ENCODE measurements around the gene SLC10A1. TPM values are rescaled to one million over a fixed set of nuclear protein-coding genes. Genes with fewer than 3 reads are reported as not detected.

The SLC10A1 gene
- total and polyA plus RNA-seq, 2 of the 8 experiments (the other 6 are each of a cell fraction or from before 2014, with no cell fraction given): not detected

DNA sequence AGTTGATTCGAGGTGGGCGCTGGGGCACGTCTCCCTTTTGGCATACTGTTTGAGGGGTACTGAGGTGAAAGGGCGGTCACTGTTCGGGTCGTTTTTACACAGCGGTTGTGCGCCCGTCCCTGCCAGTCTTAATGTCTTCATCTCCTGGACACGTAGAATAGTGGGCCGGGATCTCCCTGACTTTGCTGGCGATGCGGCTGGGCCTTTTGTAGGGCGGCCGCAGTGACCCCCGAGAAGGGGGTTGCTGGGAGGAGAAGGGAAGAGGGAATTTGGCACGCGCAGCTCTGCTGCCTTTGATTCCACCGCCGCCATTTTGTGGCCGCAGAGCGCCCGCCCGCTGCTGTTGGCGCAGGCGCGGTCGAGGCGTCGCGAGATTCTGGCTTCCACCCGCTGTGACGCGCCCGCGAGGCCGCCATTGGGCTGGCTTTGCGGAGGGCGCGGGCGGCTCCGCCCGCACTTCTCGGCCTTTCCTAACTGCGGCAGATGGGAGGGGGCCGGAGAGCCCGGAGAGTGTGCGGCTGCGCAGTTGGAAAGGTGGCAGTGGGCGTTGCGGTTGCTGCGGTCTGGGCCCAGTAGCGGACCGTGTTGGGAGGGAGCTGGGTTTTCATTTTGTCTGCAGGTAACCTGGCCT lies 29.6 kb downstream of the SLC10A1 start:
- CTCF ChIA-PET (ENCODE audit: partially characterized antibody): interaction anchor here (0.7 to 0.8 kb wide), 2 partner anchors 36 to 193 kb away, joined by 4 read pairs; no protein-coding TSS in a partner anchor
- H3K4me1 ChIP-seq (replicated peaks in 1 of 4; ENCODE audit: control insufficient read depth in 3 of 4, insufficient read depth in 4 of 4, low read length in 3 of 4): peaks cover 0 to 5% (median 3%) of the 10 kb centered on the region in 4 experiments; a peak in 5 of 7 replicates
- peak; percentile 91 for TF ChIP-seq TAF7 (optimal IDR thresholded peaks at IDR 0.05; ENCODE audit: borderline replicate concordance, low read depth, low read length)
- no peak for TF ChIP-seq RBBP5 (IDR thresholded peaks at IDR 0.05; ENCODE audit: borderline replicate concordance, low read depth, low read length)
- TF ChIP-seq RAD21 (IDR thresholded peaks at IDR 0.05 in 1 of 2, conservative IDR thresholded peaks at IDR 0.05 in 1 of 2; ENCODE audit: low read depth in 2 of 2, low read length in 2 of 2): no peak
- TF ChIP-seq GTF2F1 (IDR thresholded peaks at IDR 0.05; ENCODE audit: borderline replicate concordance, low read depth, low read length): no peak; the same call in 1 of the 2 replicates
- peak; percentile 98 for TF ChIP-seq YY1 (IDR thresholded peaks at IDR 0.05; ENCODE audit: low read depth, low read length)
- peak; percentile 63 for TF ChIP-seq KDM5A (IDR thresholded peaks at IDR 0.05; ENCODE audit: low read length)

More for the DNA sequence above, 29.6 kb downstream of the SLC10A1 start:
- H2AFZ ChIP-seq (ENCODE audit: low read length): no peak overlapping the region
- peak overlapping the region; percentile 94 for H3K56ac ChIP-seq (replicated peaks; ENCODE audit: insufficient read length, low read depth, low read length)
- H2BK20ac ChIP-seq (ENCODE audit: low read length): no peak overlapping the region
- peak overlapping the region; percentile 100 for H4K8ac ChIP-seq (ENCODE audit: extremely low read depth, insufficient read depth, low read length)
- peak overlapping the region; percentile 92 for H4K91ac ChIP-seq (replicated peaks; ENCODE audit: insufficient read length, low read length)
- no peaks in the 10 kb centered on the region for H3K9me3 ChIP-seq (ENCODE audit: insufficient read depth in 2 of 2, low read depth in 1 of 2, low read length in 1 of 2)
- peak; percentile 73 to 93 for DNase-seq (ENCODE audit: low read depth in 1 of 2, low spot score in 2 of 2)
- H3K4me3 ChIP-seq (ENCODE audit: extremely low read depth in 1 of 4, insufficient read depth in 2 of 4, low read depth in 3 of 4, low read length in 4 of 4): peak overlapping the region; percentile 95 to 100 (median 98)
- peak overlapping the region; percentile 38 for H2BK120ac ChIP-seq (replicated peaks; ENCODE audit: low read depth, low read length)
- H2BK15ac ChIP-seq (ENCODE audit: low read length): no peak overlapping the region
- H4K20me1 ChIP-seq (replicated peaks in 1 of 2; ENCODE audit: control insufficient read depth in 1 of 2, insufficient read depth in 2 of 2, low read length in 2 of 2): peaks cover 14 to 15% of the 10 kb centered on the region in 2 experiments
- peak overlapping the region; percentile 98; the same call in 1 of the 2 replicates for H2AK5ac ChIP-seq (ENCODE audit: low read depth, low read length)
- POLR2A ChIA-PET (ENCODE audit: partially characterized antibody): interaction anchor here (0.6 to 3.8 kb wide), 31 partner anchors 9 to 240 kb away, joined by 3 to 39 read pairs (median 4); partner anchors contain the start of genes SLC10A1 and SUSD6
- peaks cover 6 to 37% of the 10 kb centered on the region in 2 experiments for H3K79me2 ChIP-seq (ENCODE audit: control insufficient read depth in 1 of 2, insufficient read depth in 2 of 2, low read length in 2 of 2)
- H3K18ac ChIP-seq (ENCODE audit: extremely low read depth, low read length): peak overlapping the region; percentile 99
- 1% methylated on average over 33 of the region's 54 CpGs; no CpG with 5 or more reads in 1 of the 2 experiments for WGBS, 2 experiments (ENCODE audit: extremely low coverage in 1 of 2, insufficient coverage in 1 of 2, insufficient read length in 1 of 2, insufficient replicate concordance in 2 of 2, low coverage in 1 of 2, low lambda C conversion rate in 2 of 2, missing lambda C conversion rate in 1 of 2)
- peak overlapping the region; percentile 94 for H3K4ac ChIP-seq (replicated peaks; ENCODE audit: insufficient read length, low read depth, low read length)
- peak overlapping the region; percentile 94 to 100 (median 100) for H3K9ac ChIP-seq (replicated peaks in 1 of 4; ENCODE audit: extremely low read depth in 1 of 4, low read depth in 3 of 4, low read length in 3 of 4)
- H3K27me3 ChIP-seq (replicated peaks in 1 of 4; ENCODE audit: control insufficient read depth in 3 of 4, extremely low read depth in 1 of 4, insufficient read depth in 3 of 4, low read length in 3 of 4): no peaks in the 10 kb centered on the region
- no peak for FAIRE-seq
- H3K4me2 ChIP-seq (ENCODE audit: insufficient read depth in 1 of 2, low read depth in 2 of 2, low read length in 2 of 2): peak overlapping the region; percentile 62 to 70
- H4K5ac ChIP-seq (ENCODE audit: insufficient read length, low read depth, low read length): peak overlapping the region; percentile 99
- no peak overlapping the region for H3K23ac ChIP-seq (ENCODE audit: insufficient read length)
- H3K79me1 ChIP-seq (ENCODE audit: low read depth, low read length): peaks cover 9% of the 10 kb centered on the region; the same call in 1 of the 2 replicates
- H2BK5ac ChIP-seq (ENCODE audit: low read depth, low read length): peak overlapping the region; percentile 100
- H3K23me2 ChIP-seq (ENCODE audit: low read depth, low read length): peaks cover 3% of the 10 kb centered on the region; the same call in 1 of the 2 replicates
- H3K27ac ChIP-seq (ENCODE audit: low read depth, low read length): peak overlapping the region; percentile 99
- H2BK12ac ChIP-seq (ENCODE audit: low read depth, low read length): peak overlapping the region; percentile 94
- H3K14ac ChIP-seq (ENCODE audit: insufficient read length): no peak overlapping the region
- H3K36me3 ChIP-seq (ENCODE audit: control insufficient read depth in 2 of 4, insufficient read depth in 4 of 4, low read length in 3 of 4): peaks cover 39 to 47% (median 44%) of the 10 kb centered on the region in 4 experiments

Measured in H1 (cell line).